Measurements from ENCODE around the gene ST8SIA1. TPM values are rescaled to one million over a fixed set of nuclear protein-coding genes. Genes with fewer than 3 reads are reported as not detected.
A peak's percentile ranks its signal among the peaks of the same experiment; 100 is the strongest.

The ST8SIA1 gene
- total and polyA plus RNA-seq, 2 of the 4 experiments (the other 2 are of a cell fraction): not detected

GRCh38 chr12:22228022-22228875 is 106.3 kb downstream of the ST8SIA1 start:
- Histone ChIP-seq H3K4me2 (ENCODE audit: low read depth, low read length) (peak overlapping the region; percentile 34; the same call in 1 of the 2 replicates), H2AK9ac (replicated peaks; ENCODE audit: low read depth, low read length, poor library complexity) (no peak overlapping the region), H4K20me1 (ENCODE audit: insufficient read depth, low read length) (0 out of 2 replicates have a peak, but pooled peaks cover 3% of the 10 kb centered on the region), H2BK120ac (ENCODE audit: low read depth, low read length) (0 out of 2 replicates have a peak overlapping the region, but pooled peaks have one; percentile 25), H3K4ac (ENCODE audit: low read depth, low read length) (peak overlapping the region; percentile 45; the same call in 1 of the 2 replicates), H3K9me3 (ENCODE audit: control insufficient read depth, insufficient read depth, low read length) (no peaks in the 10 kb centered on the region), H2BK15ac (ENCODE audit: low read depth, low read length) (no peak overlapping the region), H4K91ac (ENCODE audit: insufficient read depth, low read depth, low read length) (peak overlapping the region; percentile 34; the same call in 1 of the 2 replicates), H3K27me3 (ENCODE audit: control insufficient read depth, insufficient read depth, low read length) (peaks cover 4% of the 10 kb centered on the region), H4K8ac (ENCODE audit: low read depth in 2 of 2, low read length in 2 of 2) (no peak overlapping the region), H3K56ac (ENCODE audit: extremely low read depth, insufficient read depth, low read length) (no peak overlapping the region), H3K4me1 (ENCODE audit: control insufficient read depth, insufficient read depth, low read length) (peaks cover 15% of the 10 kb centered on the region), H3K79me1 (ENCODE audit: low read depth in 1 of 2, low read length in 2 of 2) (no peaks in the 10 kb centered on the region), H2AFZ (replicated peaks; ENCODE audit: low read length, poor library complexity) (no peak overlapping the region), H3K9me1 (ENCODE audit: insufficient read depth, low read length) (peaks cover 2% of the 10 kb centered on the region), H3K36me3 (ENCODE audit: control insufficient read depth, insufficient read depth, low read length) (no peaks in the 10 kb centered on the region), H4K5ac (ENCODE audit: low read depth, low read length) (no peak overlapping the region), H3K14ac (replicated peaks; ENCODE audit: low read depth, low read length) (no peak overlapping the region; the same call in 1 of the 2 replicates), H3K18ac (ENCODE audit: low read depth, low read length) (peak overlapping the region; percentile 84), H2BK20ac (ENCODE audit: low read depth, low read length) (0 out of 2 replicates have a peak overlapping the region, but pooled peaks have one; percentile 33), H3K27ac (ENCODE audit: insufficient read depth, low read length) (peak overlapping the region; percentile 53; the same call in 1 of the 2 replicates), H2BK5ac (ENCODE audit: low read depth, low read length, poor library complexity, severe bottlenecking) (peak overlapping the region; percentile 51), H3K9ac (ENCODE audit: low read depth, low read length) (no peak overlapping the region), H3K4me3 (ENCODE audit: insufficient read depth, low read depth, low read length) (no peak overlapping the region), H2AK5ac (ENCODE audit: low read depth, low read length) (no peak overlapping the region), H3K23ac (ENCODE audit: low read depth, low read length) (no peak overlapping the region)
- intact Hi-C loops (cut with micrococcal nuclease): no loop called here
- in situ Hi-C loops (cut with MboI; ENCODE audit: low sequenced_read_pairs): no loop called here
- BruUV-seq (replicated peaks): no TSS peak
- no CpG with 5 or more reads among the region's 2 CpGs for WGBS, 2 experiments (ENCODE audit: extremely low coverage in 2 of 2, insufficient read length in 1 of 2)
- DNase-seq (peak; percentile 60), ATAC-seq (ENCODE audit: low read depth) (peak; percentile 56)
- ChIA-PET CTCF (no interaction called here), POLR2A (ENCODE audit: unreplicated experiment) (no interaction called here)
- TF ChIP-seq RAD21 (IDR thresholded peaks at IDR 0.05; ENCODE audit: low read length) (no peak), FOS (IDR thresholded peaks at IDR 0.05; ENCODE audit: low read depth, low read length) (no peak), MAZ (IDR thresholded peaks at IDR 0.05; ENCODE audit: borderline replicate concordance, low read depth, low read length) (no peak), BHLHE40 (IDR thresholded peaks at IDR 0.05; ENCODE audit: low read depth, low read length) (no peak), NFE2L2 (IDR thresholded peaks at IDR 0.05; ENCODE audit: low read depth, low read length) (no peak)
- dilution Hi-C loops (cut with HindIII; ENCODE audit: low sequenced_read_pairs, unreplicated experiment): no loop called here
